Measurements from ENCODE around the gene VGLL4. TPM values are rescaled to one million over a fixed set of nuclear protein-coding genes. Genes with fewer than 3 reads are reported as not detected.

VGLL4 gene
- total and polyA plus RNA-seq, 2 donors (not counting 1 experiment from before 2014, with no cell fraction given): 25.8 to 29.0 TPM

- no peak overlapping the region for H3K4me2 ChIP-seq (replicated peaks; ENCODE audit: low read depth, low read length, poor library complexity, severe bottlenecking)
- H3K27ac Mint-ChIP-seq: no peak overlapping the region
- H3K79me2 ChIP-seq (ENCODE audit: control insufficient read depth, insufficient read depth, low read length): no peaks in the 10 kb centered on the region
- intact Hi-C loops (cut with micrococcal nuclease): no loop called here
- H3K4me1 Mint-ChIP-seq: peaks cover 23% of the 10 kb centered on the region
- POLR2A ChIA-PET: no interaction called here
- H2AFZ ChIP-seq (ENCODE audit: insufficient read depth, low read depth, low read length, poor library complexity, severe bottlenecking): no peak overlapping the region
- no peak overlapping the region for H3K9ac ChIP-seq (ENCODE audit: low read length)
- H3K4me3 Mint-ChIP-seq: no peak overlapping the region
- H3K36me3 ChIP-seq (replicated peaks in 1 of 2; ENCODE audit: control extremely low read depth in 1 of 2, control insufficient read depth in 1 of 2, extremely low read depth in 1 of 2, insufficient read depth in 2 of 2, low read length in 1 of 2): peaks cover 0 to 36% of the 10 kb centered on the region in 2 experiments
- no peaks in the 10 kb centered on the region for H4K20me1 ChIP-seq (ENCODE audit: control insufficient read depth, insufficient read depth, low read length, poor library complexity, severe bottlenecking)
- peaks cover 3% of the 10 kb centered on the region for H3K9me3 Mint-ChIP-seq (ENCODE audit: insufficient read depth)
- H3K27me3 ChIP-seq (replicated peaks in 1 of 4; ENCODE audit: control extremely low read depth in 1 of 4, control insufficient read depth in 3 of 4, insufficient read depth in 4 of 4, low read length in 3 of 4): no peaks in the 10 kb centered on the region
- no peak for DNase-seq
- peaks cover 4 to 11% of the 10 kb centered on the region in 2 donors for H3K4me1 ChIP-seq (ENCODE audit: control insufficient read depth in 2 of 2, insufficient read depth in 2 of 2, low read length in 2 of 2)
- no peak for TF ChIP-seq EZH2 (IDR thresholded peaks at IDR 0.05; ENCODE audit: borderline replicate concordance, insufficient read depth, low read depth, low read length, poor library complexity, severe bottlenecking)
- TF ChIP-seq CTCF (IDR thresholded peaks at IDR 0.05): no peak
- H3K4me3 ChIP-seq (ENCODE audit: control extremely low read depth in 1 of 5, extremely low read depth in 1 of 5, insufficient read depth in 1 of 5, low read depth in 2 of 5, low read length in 4 of 5): no peak overlapping the region
- 94% methylated on average over 16 of the region's 17 CpGs for WGBS (ENCODE audit: insufficient coverage)
- CTCF ChIA-PET: no interaction called here
- no peak for ATAC-seq (ENCODE audit: low read depth)
- H3K27ac ChIP-seq (ENCODE audit: low read length in 2 of 2): no peak overlapping the region
- H3K27me3 Mint-ChIP-seq: no peaks in the 10 kb centered on the region
- H3K9me3 ChIP-seq (ENCODE audit: control extremely low read depth in 1 of 3, control insufficient read depth in 2 of 3, insufficient read depth in 1 of 3, low read length in 2 of 3): peaks cover 0 to 3% (median 1%) of the 10 kb centered on the region in 3 donors
Measured at GRCh38 chr3:11553436-11554235, 90.1 kb downstream of the VGLL4 start.

All from B cell (primary cell).